ENCODE measurements around the gene BTBD16. TPM values are rescaled to one million over a fixed set of nuclear protein-coding genes. Genes with fewer than 3 reads are reported as not detected.

The BTBD16 gene
- total RNA-seq, 4 donors from 2014 or later: not detected

- in situ Hi-C loops (cut with MboI; ENCODE audit: low pct_ligation_motif_present in 1 of 4, low pct_unique_long_range_greater_than_20kb in 1 of 4, low sequenced_read_pairs in 3 of 4) (loop anchor here (10.0 to 25.0 kb wide), 4 partner anchors 144 to 274 kb away; partner anchors contain the start of gene DMBT1 (in 4 of the 4)), intact Hi-C loops (cut with DNase I; ENCODE audit: low total_unique reads) (no loop called here)
- no peak overlapping the region for H3K4me3 ChIP-seq
- no peak for DNase-seq
- 76 to 100% methylated on average over 1 to 7 of the region's 7 CpGs for WGBS, 2 donors (ENCODE audit: low coverage in 1 of 2)
- peaks cover 0 to 3% (median 0%) of the 10 kb centered on the region in 4 donors for H3K4me1 ChIP-seq
- TF ChIP-seq EP300 (IDR thresholded peaks at IDR 0.05; ENCODE audit: low read depth): no peak
- TF ChIP-seq POLR2A (IDR thresholded peaks at IDR 0.05): no peak
- no peak for TF ChIP-seq POLR2AphosphoS5 (IDR thresholded peaks at IDR 0.05)
- TF ChIP-seq CTCF (IDR thresholded peaks at IDR 0.05): no peak
- no peak overlapping the region for H3K27ac ChIP-seq
- no peaks in the 10 kb centered on the region for H3K36me3 ChIP-seq
- H3K27me3 ChIP-seq: no peaks in the 10 kb centered on the region
- H3K9me3 ChIP-seq: no peaks in the 10 kb centered on the region
Measured at GRCh38 chr10:122290334-122290733, 19.2 kb downstream of the BTBD16 start.

GRCh38 chr10:122290833-122291532 is 19.9 kb downstream of the BTBD16 start:
- no peaks in the 10 kb centered on the region for H3K9me3 ChIP-seq
- no peaks in the 10 kb centered on the region for H3K27me3 ChIP-seq
- in situ Hi-C loops (cut with MboI; ENCODE audit: low pct_ligation_motif_present in 1 of 4, low pct_unique_long_range_greater_than_20kb in 1 of 4, low sequenced_read_pairs in 3 of 4): loop anchor here (10.0 to 25.0 kb wide), 4 partner anchors 144 to 274 kb away; partner anchors contain the start of gene DMBT1 (in 4 of the 4)
- H3K36me3 ChIP-seq: no peaks in the 10 kb centered on the region
- intact Hi-C loops (cut with DNase I; ENCODE audit: low total_unique reads): no loop called here
- H3K4me1 ChIP-seq: peaks cover 0 to 3% (median 0%) of the 10 kb centered on the region in 4 donors
- TF ChIP-seq POLR2AphosphoS5 (IDR thresholded peaks at IDR 0.05): no peak
- TF ChIP-seq EP300 (IDR thresholded peaks at IDR 0.05; ENCODE audit: low read depth): no peak
- TF ChIP-seq POLR2A (IDR thresholded peaks at IDR 0.05): no peak
- no peak for TF ChIP-seq CTCF (IDR thresholded peaks at IDR 0.05)
- WGBS, 2 donors (ENCODE audit: low coverage in 1 of 2): 83 to 89% methylated on average over 3 to 13 of the region's 13 CpGs
- H3K27ac ChIP-seq: no peak overlapping the region
- DNase-seq: no peak
- H3K4me3 ChIP-seq: no peak overlapping the region

GRCh38 chr10:122291739-122292138 is 20.6 kb downstream of the BTBD16 start:
- H3K4me1 ChIP-seq: peaks cover 0 to 3% (median 0%) of the 10 kb centered on the region in 4 donors
- TF ChIP-seq EP300 (IDR thresholded peaks at IDR 0.05; ENCODE audit: low read depth) (no peak), POLR2A (IDR thresholded peaks at IDR 0.05) (no peak), POLR2AphosphoS5 (IDR thresholded peaks at IDR 0.05) (no peak), CTCF (IDR thresholded peaks at IDR 0.05) (no peak)
- no peak overlapping the region for H3K27ac ChIP-seq
- H3K36me3 ChIP-seq: no peaks in the 10 kb centered on the region
- 84% methylated on average over 5 of the region's 5 CpGs; no CpG with 5 or more reads in 1 of the 2 donors for WGBS, 2 donors (ENCODE audit: low coverage in 1 of 2)
- no peaks in the 10 kb centered on the region for H3K27me3 ChIP-seq
- in situ Hi-C loops (cut with MboI; ENCODE audit: low pct_ligation_motif_present in 1 of 4, low pct_unique_long_range_greater_than_20kb in 1 of 4, low sequenced_read_pairs in 3 of 4): loop anchor here (10.0 to 25.0 kb wide), 4 partner anchors 143 to 273 kb away; partner anchors contain the start of gene DMBT1 (in 4 of the 4)
- intact Hi-C loops (cut with DNase I; ENCODE audit: low total_unique reads): no loop called here
- H3K9me3 ChIP-seq: no peaks in the 10 kb centered on the region
- H3K4me3 ChIP-seq: no peak overlapping the region
- no peak for DNase-seq

GRCh38 chr10:122292376-122292775 is 21.3 kb downstream of the BTBD16 start:
- Histone ChIP-seq H3K4me1 (no peaks in the 10 kb centered on the region), H3K9me3 (no peaks in the 10 kb centered on the region), H3K27me3 (no peaks in the 10 kb centered on the region), H3K4me3 (no peak overlapping the region), H3K36me3 (no peaks in the 10 kb centered on the region), H3K27ac (no peak overlapping the region)
- DNase-seq: no peak
- TF ChIP-seq POLR2A (IDR thresholded peaks at IDR 0.05) (no peak), EP300 (IDR thresholded peaks at IDR 0.05; ENCODE audit: low read depth) (no peak)
- in situ Hi-C loops (cut with MboI; ENCODE audit: low pct_ligation_motif_present in 1 of 4, low pct_unique_long_range_greater_than_20kb in 1 of 4, low sequenced_read_pairs in 3 of 4) (loop anchor here (10.0 to 25.0 kb wide), 4 partner anchors 142 to 272 kb away; partner anchors contain the start of gene DMBT1 (in 4 of the 4)), intact Hi-C loops (cut with DNase I; ENCODE audit: low total_unique reads) (no loop called here)
- 78 to 83% methylated on average over 3 of the region's 3 CpGs for WGBS, 2 donors (ENCODE audit: low coverage in 1 of 2)

All from transverse colon (tissue), 4 donors.